HG03025 (cell line): Measurements from ENCODE around the gene PITX1.

Source experiments
- ATAC-seq: cut with Tn5 transposase; IDR thresholded peaks from one replicate; pipeline ENCODE4 v1.9.1; 2021; ENCODE audit warnings: mild to moderate bottlenecking, moderate library complexity; ENCODE audit not compliant: unreplicated experiment, low FRiP score

Gene PITX1

DNA sequence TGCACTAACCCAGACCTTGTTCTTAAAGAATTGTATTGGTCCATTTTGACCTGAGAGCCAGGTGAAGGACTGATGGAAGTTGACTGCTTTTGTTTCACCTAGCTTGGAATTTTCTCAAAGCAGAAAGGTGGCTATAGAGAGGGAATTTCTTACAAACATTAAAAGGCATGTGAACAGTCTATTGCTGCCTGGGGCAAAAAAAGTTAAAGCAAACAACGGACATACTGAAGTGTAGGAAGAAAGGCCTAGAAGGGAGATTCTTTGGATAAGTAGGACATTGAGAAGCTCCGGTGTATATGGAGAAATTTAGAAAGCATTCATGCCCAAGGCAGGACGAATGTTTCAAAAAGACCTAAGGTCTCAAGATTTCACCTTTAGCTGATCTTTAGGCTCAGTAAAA lies 54.6 kb downstream of the PITX1 start:
- ATAC-seq, result no peak
